GM23338 (cell line): ENCODE results near the gene RPH3AL. TPM values are rescaled to one million over a fixed set of nuclear protein-coding genes. Genes with fewer than 3 reads are reported as not detected.

Experiments used
- ATAC-seq: fragments of 200-7000 bp; cut with Tn5 transposase; 3 replicates; pipeline ENCODE4 v1.9.1; 2020
- DNase-seq: peaks from one replicate; pipeline ENCODE4 v3.0.0-alpha.2; 2015; ENCODE audit warnings: low spot score
- H2AFZ ChIP-seq: fragments of 200-600 bp; sonication (generic); 2 replicates; pipeline ENCODE4 v1.8.0; 2016; ENCODE audit warnings: antibody characterized with exemption, mild to moderate bottlenecking, moderate library complexity
- H3F3A ChIP-seq: fragments of 200-600 bp; sonication (generic); replicated peaks from 2 replicates; pipeline ENCODE4 v1.8.0; 2017; ENCODE audit warnings: antibody characterized with exemption, mixed run types, low read depth
- H3K27ac ChIP-seq: fragments of 200-600 bp; sonication (generic); 2 replicates; pipeline ENCODE4 v1.6.1; 2016; ENCODE audit warnings: low read depth
- H3K27me3 ChIP-seq: fragments of 200-600 bp; sonication (generic); 2 replicates; pipeline ENCODE4 v1.8.0; 2016; ENCODE audit warnings: mild to moderate bottlenecking, mixed run types, moderate library complexity; ENCODE audit not compliant: insufficient read depth
- H3K36me3 ChIP-seq: fragments of 200-600 bp; sonication (generic); 2 replicates; pipeline ENCODE4 v1.8.0; 2016; ENCODE audit warnings: mild to moderate bottlenecking; ENCODE audit not compliant: insufficient read depth
- H3K4me1 ChIP-seq: fragments of 200-600 bp; sonication (generic); 2 replicates; pipeline ENCODE4 v1.8.0; 2016; ENCODE audit warnings: mild to moderate bottlenecking, moderate library complexity; ENCODE audit not compliant: insufficient read depth
- H3K4me2 ChIP-seq: fragments of 200-600 bp; sonication (generic); 2 replicates; pipeline ENCODE4 v1.7.1; 2017; ENCODE audit warnings: mixed run types
- H3K4me3 ChIP-seq: fragments of 200-600 bp; sonication (generic); 2 replicates; pipeline ENCODE4 v1.6.1; 2016; ENCODE audit warnings: mixed run types
- H3K79me2 ChIP-seq: fragments of 200-600 bp; sonication (generic); replicated peaks from 2 replicates; pipeline ENCODE4 v1.8.0; 2017; ENCODE audit warnings: mild to moderate bottlenecking; ENCODE audit not compliant: insufficient read depth
- H3K9me2 ChIP-seq: fragments of 200-600 bp; sonication (generic); 2 replicates; pipeline ENCODE4 v1.8.0; 2017; ENCODE audit not compliant: insufficient read depth
- H4K20me1 ChIP-seq: fragments of 200-600 bp; sonication (generic); replicated peaks from 2 replicates; pipeline ENCODE4 v1.8.0; 2017; ENCODE audit warnings: mild to moderate bottlenecking; ENCODE audit not compliant: insufficient read depth
- H3K27ac Mint-ChIP-seq: 2 replicates; pipeline ENCODE4 v1.8.0; 2020; ENCODE audit warnings: inconsistent platforms, mild to moderate bottlenecking, moderate library complexity, mixed read lengths
- H3K27me3 Mint-ChIP-seq: 3 replicates; pipeline ENCODE4 v1.8.0; 2022; ENCODE audit warnings: low read depth, mild to moderate bottlenecking, moderate library complexity, mixed read lengths, inconsistent platforms; ENCODE audit not compliant: insufficient read depth, poor library complexity
- H3K36me3 Mint-ChIP-seq: 3 replicates; pipeline ENCODE4 v1.8.0; 2021; ENCODE audit warnings: low read depth, mild to moderate bottlenecking, inconsistent platforms, moderate library complexity, mixed read lengths
- H3K4me1 Mint-ChIP-seq: 3 replicates; pipeline ENCODE4 v1.8.0; 2020; ENCODE audit warnings: mild to moderate bottlenecking, inconsistent platforms, mixed read lengths
- H3K4me3 Mint-ChIP-seq: 3 replicates; pipeline ENCODE4 v1.8.0; 2021; ENCODE audit warnings: moderate library complexity, mild to moderate bottlenecking, inconsistent platforms, mixed read lengths
- H3K9me3 Mint-ChIP-seq: 3 replicates; pipeline ENCODE4 v1.8.0; 2020; ENCODE audit warnings: moderate library complexity, mild to moderate bottlenecking, inconsistent platforms, mixed read lengths
- CREB1 ChIP-seq: fragments of 250-450 bp; sonication (Bioruptor Pico); IDR thresholded peaks from 2 replicates; pipeline ENCODE4 v1.5.0; 2020; ENCODE audit warnings: low read depth, mild to moderate bottlenecking, moderate library complexity
- ETS1 ChIP-seq: IDR thresholded peaks from 2 replicates; pipeline ENCODE4 v1.6.1; 2016; ENCODE audit warnings: antibody characterized with exemption
- EZH2 ChIP-seq: fragments of 200-600 bp; sonication (generic); IDR thresholded peaks from one replicate; pipeline ENCODE4 v1.8.0; 2017; ENCODE audit warnings: antibody characterized with exemption, mild to moderate bottlenecking, low read depth; ENCODE audit not compliant: unreplicated experiment
- EZH2phosphoT487 ChIP-seq: fragments of 200-600 bp; sonication (generic); IDR thresholded peaks from one replicate; pipeline ENCODE4 v1.8.1; 2018; ENCODE audit warnings: antibody characterized with exemption; ENCODE audit not compliant: unreplicated experiment
- JUNB ChIP-seq: IDR thresholded peaks from one replicate; pipeline ENCODE4 v1.6.1; 2016; ENCODE audit warnings: antibody characterized with exemption; ENCODE audit not compliant: unreplicated experiment
- NANOG ChIP-seq: IDR thresholded peaks from 2 replicates; pipeline ENCODE4 v1.6.1; 2016; ENCODE audit warnings: antibody characterized with exemption, borderline replicate concordance
- POLR2AphosphoS5 ChIP-seq: IDR thresholded peaks from 2 replicates; pipeline ENCODE4 v1.6.1; 2016; ENCODE audit warnings: antibody characterized with exemption, low read depth
- STAT1 ChIP-seq: IDR thresholded peaks from one replicate; pipeline ENCODE4 v1.6.1; 2016; ENCODE audit warnings: antibody characterized with exemption; ENCODE audit not compliant: unreplicated experiment
- ZNF114 ChIP-seq: fragments of 250-450 bp; sonication (Bioruptor Pico); IDR thresholded peaks from 2 replicates; pipeline ENCODE4 v1.5.0; 2020; ENCODE audit warnings: mild to moderate bottlenecking, moderate library complexity
- ZNF331 ChIP-seq: fragments of 250-450 bp; sonication (Bioruptor Pico); IDR thresholded peaks from 2 replicates; pipeline ENCODE4 v1.5.0; 2020; ENCODE audit warnings: low read depth, mild to moderate bottlenecking, moderate library complexity
- polyA plus RNA-seq: library from polyadenylated mRNA; unstranded; fragments of >200 nt; fragmentation: Nextera tagmentation; extraction: Ambion mirVana; gene quantifications from 2 replicates; pipeline ENCODE4 v1.2.1, GENCODE V29; 2016
- total RNA-seq: library from RNA; depleted of rRNA; stranded (reverse); fragments of >200 nt; shearing (Covaris generic); gene quantifications from 2 replicates; pipeline ENCODE4 v1.2.3, GENCODE V29; 2014
- TF ChIP-seq, protein P1 (sequence below), 2 experiments: fragments of 200-600 bp in 1 of 2; sonication (generic) in 1 of 2; conservative IDR thresholded peaks; 2 replicates each; pipeline versions ENCODE4 v1.5.1 to v1.6.1; 2016 to 2017; ENCODE audit warnings: antibody characterized with exemption in 2 of 2, low read depth in 2 of 2, mild to moderate bottlenecking in 2 of 2, moderate library complexity in 1 of 2
- TF ChIP-seq, protein P2 (sequence below): IDR thresholded peaks from one replicate; pipeline ENCODE4 v1.6.1; 2018; ENCODE audit warnings: antibody characterized with exemption; ENCODE audit not compliant: unreplicated experiment
- TF ChIP-seq, protein P3 (sequence below): fragments of 250-450 bp; sonication (Bioruptor Pico); IDR thresholded peaks from 2 replicates; pipeline ENCODE4 v1.5.0; 2020; ENCODE audit warnings: mild to moderate bottlenecking, moderate library complexity

The RPH3AL gene
- total and polyA plus RNA-seq, 2 experiments from 2014 or later: 2.7 to 6.3 TPM

DNA sequence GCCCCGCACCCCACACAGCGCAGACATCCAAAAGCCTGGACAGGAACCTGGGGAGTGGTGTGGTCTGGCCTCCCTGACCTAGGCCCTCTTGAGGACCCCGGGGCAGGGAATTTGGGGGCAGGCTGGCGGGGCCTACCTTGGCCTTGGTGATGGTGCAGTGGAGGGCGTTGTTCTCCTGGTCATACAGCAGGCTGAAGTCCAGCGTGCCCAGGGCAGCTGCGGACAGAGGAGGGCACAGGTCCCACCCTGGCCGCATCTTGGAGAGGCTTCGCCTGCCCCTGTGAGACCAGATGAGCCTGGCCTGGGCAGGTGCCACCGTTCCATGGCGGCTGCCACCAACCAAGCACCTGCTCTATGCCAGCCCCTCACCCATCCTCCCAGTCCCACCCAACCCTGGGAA is 180.2 kb downstream of the RPH3AL start:
- TF ChIP-seq, protein P1, sequence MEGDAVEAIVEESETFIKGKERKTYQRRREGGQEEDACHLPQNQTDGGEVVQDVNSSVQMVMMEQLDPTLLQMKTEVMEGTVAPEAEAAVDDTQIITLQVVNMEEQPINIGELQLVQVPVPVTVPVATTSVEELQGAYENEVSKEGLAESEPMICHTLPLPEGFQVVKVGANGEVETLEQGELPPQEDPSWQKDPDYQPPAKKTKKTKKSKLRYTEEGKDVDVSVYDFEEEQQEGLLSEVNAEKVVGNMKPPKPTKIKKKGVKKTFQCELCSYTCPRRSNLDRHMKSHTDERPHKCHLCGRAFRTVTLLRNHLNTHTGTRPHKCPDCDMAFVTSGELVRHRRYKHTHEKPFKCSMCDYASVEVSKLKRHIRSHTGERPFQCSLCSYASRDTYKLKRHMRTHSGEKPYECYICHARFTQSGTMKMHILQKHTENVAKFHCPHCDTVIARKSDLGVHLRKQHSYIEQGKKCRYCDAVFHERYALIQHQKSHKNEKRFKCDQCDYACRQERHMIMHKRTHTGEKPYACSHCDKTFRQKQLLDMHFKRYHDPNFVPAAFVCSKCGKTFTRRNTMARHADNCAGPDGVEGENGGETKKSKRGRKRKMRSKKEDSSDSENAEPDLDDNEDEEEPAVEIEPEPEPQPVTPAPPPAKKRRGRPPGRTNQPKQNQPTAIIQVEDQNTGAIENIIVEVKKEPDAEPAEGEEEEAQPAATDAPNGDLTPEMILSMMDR (conservative IDR thresholded peaks at IDR 0.05; ENCODE audit: low read depth in 2 of 2): no peak
- TF ChIP-seq, protein P2, sequence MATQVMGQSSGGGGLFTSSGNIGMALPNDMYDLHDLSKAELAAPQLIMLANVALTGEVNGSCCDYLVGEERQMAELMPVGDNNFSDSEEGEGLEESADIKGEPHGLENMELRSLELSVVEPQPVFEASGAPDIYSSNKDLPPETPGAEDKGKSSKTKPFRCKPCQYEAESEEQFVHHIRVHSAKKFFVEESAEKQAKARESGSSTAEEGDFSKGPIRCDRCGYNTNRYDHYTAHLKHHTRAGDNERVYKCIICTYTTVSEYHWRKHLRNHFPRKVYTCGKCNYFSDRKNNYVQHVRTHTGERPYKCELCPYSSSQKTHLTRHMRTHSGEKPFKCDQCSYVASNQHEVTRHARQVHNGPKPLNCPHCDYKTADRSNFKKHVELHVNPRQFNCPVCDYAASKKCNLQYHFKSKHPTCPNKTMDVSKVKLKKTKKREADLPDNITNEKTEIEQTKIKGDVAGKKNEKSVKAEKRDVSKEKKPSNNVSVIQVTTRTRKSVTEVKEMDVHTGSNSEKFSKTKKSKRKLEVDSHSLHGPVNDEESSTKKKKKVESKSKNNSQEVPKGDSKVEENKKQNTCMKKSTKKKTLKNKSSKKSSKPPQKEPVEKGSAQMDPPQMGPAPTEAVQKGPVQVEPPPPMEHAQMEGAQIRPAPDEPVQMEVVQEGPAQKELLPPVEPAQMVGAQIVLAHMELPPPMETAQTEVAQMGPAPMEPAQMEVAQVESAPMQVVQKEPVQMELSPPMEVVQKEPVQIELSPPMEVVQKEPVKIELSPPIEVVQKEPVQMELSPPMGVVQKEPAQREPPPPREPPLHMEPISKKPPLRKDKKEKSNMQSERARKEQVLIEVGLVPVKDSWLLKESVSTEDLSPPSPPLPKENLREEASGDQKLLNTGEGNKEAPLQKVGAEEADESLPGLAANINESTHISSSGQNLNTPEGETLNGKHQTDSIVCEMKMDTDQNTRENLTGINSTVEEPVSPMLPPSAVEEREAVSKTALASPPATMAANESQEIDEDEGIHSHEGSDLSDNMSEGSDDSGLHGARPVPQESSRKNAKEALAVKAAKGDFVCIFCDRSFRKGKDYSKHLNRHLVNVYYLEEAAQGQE: no peak
- TF ChIP-seq, protein P3, sequence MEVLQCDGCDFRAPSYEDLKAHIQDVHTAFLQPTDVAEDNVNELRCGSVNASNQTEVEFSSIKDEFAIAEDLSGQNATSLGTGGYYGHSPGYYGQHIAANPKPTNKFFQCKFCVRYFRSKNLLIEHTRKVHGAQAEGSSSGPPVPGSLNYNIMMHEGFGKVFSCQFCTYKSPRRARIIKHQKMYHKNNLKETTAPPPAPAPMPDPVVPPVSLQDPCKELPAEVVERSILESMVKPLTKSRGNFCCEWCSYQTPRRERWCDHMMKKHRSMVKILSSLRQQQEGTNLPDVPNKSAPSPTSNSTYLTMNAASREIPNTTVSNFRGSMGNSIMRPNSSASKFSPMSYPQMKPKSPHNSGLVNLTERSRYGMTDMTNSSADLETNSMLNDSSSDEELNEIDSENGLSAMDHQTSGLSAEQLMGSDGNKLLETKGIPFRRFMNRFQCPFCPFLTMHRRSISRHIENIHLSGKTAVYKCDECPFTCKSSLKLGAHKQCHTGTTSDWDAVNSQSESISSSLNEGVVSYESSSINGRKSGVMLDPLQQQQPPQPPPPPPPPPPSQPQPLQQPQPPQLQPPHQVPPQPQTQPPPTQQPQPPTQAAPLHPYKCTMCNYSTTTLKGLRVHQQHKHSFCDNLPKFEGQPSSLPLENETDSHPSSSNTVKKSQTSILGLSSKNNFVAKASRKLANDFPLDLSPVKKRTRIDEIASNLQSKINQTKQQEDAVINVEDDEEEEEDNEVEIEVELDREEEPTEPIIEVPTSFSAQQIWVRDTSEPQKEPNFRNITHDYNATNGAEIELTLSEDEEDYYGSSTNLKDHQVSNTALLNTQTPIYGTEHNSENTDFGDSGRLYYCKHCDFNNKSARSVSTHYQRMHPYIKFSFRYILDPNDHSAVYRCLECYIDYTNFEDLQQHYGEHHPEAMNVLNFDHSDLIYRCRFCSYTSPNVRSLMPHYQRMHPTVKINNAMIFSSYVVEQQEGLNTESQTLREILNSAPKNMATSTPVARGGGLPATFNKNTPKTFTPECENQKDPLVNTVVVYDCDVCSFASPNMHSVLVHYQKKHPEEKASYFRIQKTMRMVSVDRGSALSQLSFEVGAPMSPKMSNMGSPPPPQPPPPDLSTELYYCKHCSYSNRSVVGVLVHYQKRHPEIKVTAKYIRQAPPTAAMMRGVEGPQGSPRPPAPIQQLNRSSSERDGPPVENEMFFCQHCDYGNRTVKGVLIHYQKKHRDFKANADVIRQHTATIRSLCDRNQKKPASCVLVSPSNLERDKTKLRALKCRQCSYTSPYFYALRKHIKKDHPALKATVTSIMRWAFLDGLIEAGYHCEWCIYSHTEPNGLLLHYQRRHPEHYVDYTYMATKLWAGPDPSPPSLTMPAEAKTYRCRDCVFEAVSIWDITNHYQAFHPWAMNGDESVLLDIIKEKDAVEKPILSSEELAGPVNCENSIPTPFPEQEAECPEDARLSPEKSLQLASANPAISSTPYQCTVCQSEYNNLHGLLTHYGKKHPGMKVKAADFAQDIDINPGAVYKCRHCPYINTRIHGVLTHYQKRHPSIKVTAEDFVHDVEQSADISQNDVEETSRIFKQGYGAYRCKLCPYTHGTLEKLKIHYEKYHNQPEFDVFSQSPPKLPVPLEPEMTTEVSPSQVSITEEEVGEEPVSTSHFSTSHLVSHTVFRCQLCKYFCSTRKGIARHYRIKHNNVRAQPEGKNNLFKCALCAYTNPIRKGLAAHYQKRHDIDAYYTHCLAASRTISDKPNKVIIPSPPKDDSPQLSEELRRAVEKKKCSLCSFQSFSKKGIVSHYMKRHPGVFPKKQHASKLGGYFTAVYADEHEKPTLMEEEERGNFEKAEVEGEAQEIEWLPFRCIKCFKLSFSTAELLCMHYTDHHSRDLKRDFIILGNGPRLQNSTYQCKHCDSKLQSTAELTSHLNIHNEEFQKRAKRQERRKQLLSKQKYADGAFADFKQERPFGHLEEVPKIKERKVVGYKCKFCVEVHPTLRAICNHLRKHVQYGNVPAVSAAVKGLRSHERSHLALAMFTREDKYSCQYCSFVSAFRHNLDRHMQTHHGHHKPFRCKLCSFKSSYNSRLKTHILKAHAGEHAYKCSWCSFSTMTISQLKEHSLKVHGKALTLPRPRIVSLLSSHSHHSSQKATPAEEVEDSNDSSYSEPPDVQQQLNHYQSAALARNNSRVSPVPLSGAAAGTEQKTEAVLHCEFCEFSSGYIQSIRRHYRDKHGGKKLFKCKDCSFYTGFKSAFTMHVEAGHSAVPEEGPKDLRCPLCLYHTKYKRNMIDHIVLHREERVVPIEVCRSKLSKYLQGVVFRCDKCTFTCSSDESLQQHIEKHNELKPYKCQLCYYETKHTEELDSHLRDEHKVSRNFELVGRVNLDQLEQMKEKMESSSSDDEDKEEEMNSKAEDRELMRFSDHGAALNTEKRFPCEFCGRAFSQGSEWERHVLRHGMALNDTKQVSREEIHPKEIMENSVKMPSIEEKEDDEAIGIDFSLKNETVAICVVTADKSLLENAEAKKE (CRISPR knock-in tag): no peak
- no peak for TF ChIP-seq ZNF331 (CRISPR knock-in tag)
- no peak for TF ChIP-seq JUNB
- TF ChIP-seq ZNF114: no peak
- no peak for TF ChIP-seq NANOG
- TF ChIP-seq ETS1: no peak
- no peak for TF ChIP-seq STAT1
- no peak for TF ChIP-seq EZH2
- TF ChIP-seq POLR2AphosphoS5: no peak
- no peak for TF ChIP-seq EZH2phosphoT487
- no peak for TF ChIP-seq CREB1 (CRISPR knock-in tag)
- Mint-ChIP-seq H3K27me3 (peaks cover 3% of the 10 kb centered on the region), H3K9me3 (no peaks in the 10 kb centered on the region), H3K4me3 (no peak overlapping the region), H3K4me1 (no peaks in the 10 kb centered on the region), H3K36me3 (no peaks in the 10 kb centered on the region), H3K27ac (no peak overlapping the region)
- Histone ChIP-seq H3K4me3 (no peak overlapping the region), H3F3A (no peaks in the 10 kb centered on the region), H2AFZ (no peak overlapping the region), H3K27me3 (no peaks in the 10 kb centered on the region), H3K79me2 (no peaks in the 10 kb centered on the region), H3K27ac (no peak overlapping the region), H4K20me1 (no peaks in the 10 kb centered on the region), H3K9me2 (no peaks in the 10 kb centered on the region), H3K4me1 (no peaks in the 10 kb centered on the region), H3K4me2 (no peak overlapping the region), H3K36me3 (no peaks in the 10 kb centered on the region)
- DNase-seq (no peak), ATAC-seq (no peak)
